ENCODE data around the gene MAP2K7. TPM values are rescaled to one million over a fixed set of nuclear protein-coding genes. Genes with fewer than 3 reads are reported as not detected.
"Not testable (repeated sequence)": the region's sequence is repeated elsewhere in the genome, so short reads cannot be mapped to it uniquely, and the experiment has no call there.

The MAP2K7 gene
- total RNA-seq, 1 donor from 2014 or later = 9.6 TPM

DNA sequence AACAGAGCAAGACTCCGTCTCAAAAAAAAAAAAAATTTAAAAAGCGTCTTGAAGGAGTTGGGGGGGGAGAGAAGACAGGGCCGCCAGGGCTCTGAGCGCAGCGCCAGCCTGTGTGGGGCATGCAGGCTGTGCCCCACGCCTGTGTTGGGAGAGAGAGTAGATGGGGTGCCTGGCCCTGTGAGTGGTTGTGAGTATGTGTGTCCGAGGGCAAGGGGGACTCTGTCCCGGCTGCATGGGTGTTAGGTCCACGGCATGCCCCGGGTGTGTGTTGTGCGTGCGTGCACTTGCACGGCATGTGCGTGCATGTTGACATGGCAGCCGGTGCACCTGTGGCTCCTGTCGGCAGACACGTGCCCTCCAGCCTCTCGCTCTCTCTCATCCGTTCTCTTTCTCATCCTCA, 3.4 kb downstream of the MAP2K7 start:
- no peak for DNase-seq (ENCODE audit: low spot score)

DNA sequence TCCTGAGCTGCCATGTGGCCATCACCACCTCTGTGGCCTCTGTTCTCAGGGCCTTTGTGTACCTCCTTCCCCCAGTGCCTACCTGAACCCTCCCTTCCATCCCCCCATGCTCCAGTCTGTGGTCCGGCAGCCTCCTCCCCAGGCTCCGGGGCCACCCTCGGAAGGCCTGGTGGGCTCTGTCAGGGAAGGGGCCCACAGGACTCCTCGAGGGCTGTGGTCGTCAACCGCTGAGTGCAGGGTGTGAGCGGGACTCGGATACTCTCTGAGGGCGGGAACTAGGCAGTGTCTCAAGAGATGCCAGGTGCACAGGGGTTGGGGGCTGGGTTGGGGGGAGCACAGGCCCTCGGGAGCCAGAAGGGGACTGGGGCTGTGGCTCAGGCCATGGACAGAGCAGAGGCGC, 3.9 kb downstream of the MAP2K7 start:
- DNase-seq (ENCODE audit: low spot score) = no peak

DNA sequence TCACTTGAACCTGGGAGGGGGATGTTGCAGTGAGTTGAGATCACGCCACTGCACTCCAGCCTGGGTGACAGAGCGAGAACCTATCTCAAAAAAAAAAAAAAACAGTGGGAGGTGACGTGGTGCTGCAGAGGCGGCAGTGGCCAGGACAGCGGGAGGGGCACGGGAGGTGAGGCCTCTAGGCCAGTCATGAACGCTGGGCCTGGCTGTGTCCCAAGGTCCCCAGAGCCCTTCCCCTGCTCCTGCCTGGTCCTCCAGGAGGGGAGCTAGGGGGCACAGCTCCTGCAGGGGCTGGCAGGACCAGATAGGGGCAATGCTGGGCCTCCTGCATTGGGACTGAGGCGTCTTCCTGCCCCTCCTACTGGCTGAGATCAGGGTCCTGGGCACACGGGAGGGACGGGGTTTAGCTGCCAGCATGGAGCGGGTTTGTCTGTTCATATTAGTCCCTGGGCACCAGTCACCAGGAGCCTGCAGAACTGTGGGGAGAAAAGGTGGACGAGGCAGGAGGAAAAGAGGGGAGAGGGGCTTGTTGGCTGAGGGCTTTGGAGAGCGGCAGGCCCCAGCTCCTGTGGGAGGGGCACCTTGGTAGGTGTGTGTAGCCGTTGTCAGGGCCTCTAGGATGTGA, 4.5 kb downstream of the MAP2K7 start:
- DNase-seq (ENCODE audit: low spot score) = no peak

DNA sequence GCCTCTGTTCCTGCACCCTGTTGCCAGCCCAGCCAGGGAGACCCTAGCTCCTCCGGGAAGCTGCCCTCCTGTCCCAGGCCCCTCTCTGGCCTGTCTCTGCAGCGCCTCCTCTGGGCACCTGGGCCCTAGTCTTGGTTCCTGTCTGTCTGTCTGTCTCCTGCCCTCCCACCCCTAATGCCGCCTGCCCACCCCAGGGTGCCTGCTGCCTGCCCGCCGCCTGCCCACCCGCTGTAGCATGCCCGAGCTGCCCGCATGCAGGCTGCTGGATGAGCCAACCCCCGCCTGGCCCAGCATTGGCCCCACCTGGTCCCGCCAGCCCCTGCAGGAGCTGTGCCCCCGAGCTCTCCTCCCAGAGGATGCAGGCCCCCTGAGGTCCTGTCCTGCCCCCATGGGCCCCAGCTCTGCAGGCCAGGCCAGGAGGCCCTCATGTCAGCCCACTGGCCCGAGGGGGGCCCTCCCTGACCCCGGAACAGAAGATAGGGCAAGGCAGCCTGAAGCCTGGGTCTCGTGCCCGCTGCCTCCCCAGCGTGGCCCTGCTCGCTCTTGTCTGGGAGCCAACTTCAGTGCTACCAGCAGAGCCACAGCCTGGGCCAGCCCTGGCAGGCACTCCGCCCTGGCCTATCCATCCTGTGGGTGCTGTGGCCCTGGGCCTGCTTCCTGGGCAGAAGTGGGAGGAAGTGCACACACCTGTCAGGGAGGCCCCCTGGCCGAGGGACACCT, 5.2 kb downstream of the MAP2K7 start:
- no peak for DNase-seq (ENCODE audit: low spot score)

DNA sequence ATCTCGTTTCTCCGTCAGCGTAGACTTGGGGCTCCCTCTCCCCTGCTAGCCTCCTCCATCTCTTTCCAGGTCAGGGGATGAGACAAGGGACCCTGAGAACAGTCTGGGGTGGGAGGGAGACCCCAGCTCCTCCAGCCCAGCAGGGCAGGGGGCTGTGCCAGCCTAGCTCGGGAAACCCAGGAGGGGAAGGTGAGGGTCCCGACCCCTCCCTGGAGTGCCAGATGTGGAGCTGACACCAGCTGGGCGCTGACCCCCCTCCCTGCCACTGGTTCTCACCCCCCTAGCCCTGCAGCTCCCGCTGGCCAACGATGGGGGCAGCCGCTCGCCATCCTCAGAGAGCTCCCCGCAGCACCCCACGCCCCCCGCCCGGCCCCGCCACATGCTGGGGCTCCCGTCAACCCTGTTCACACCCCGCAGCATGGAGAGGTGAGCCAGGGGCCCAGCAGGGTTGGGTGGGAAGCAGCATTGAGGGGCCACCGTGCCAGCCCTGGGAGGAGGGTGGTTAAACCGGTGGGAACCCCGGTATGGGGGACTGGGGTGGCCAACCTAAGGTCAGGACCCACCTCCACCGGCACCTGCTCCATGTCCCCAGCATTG, 5.9 kb downstream of the MAP2K7 start:
- DNase-seq (ENCODE audit: low spot score) = no peak

DNA sequence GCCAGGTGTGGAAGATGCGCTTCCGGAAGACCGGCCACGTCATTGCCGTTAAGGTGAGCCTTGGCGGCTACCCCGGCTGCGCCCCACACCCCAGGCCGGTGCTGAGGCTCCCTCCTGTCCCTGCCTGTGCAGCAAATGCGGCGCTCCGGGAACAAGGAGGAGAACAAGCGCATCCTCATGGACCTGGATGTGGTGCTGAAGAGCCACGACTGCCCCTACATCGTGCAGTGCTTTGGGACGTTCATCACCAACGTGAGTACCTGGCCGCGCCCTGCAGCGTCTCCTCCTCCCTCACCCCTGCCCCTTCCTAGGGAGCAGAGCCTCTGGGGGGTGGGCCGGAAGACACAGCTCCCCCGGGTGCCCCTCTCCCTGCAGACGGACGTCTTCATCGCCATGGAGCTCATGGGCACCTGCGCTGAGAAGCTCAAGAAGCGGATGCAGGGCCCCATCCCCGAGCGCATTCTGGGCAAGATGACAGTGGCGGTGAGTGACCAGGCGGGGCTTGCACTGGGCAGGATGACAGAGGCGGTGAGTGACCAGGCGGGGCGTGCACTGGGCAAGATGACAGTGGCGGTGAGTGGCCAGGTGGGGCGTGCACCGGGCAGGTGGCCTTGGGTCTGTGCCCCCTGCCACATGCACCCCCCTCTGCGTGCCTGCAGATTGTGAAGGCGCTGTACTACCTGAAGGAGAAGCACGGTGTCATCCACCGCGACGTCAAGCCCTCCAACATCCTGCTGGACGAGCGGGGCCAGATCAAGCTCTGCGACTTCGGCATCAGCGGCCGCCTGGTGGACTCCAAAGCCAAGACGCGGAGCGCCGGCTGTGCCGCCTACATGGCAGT, 6.9 kb downstream of the MAP2K7 start:
- DNase-seq (ENCODE audit: low spot score) = no peak

DNA sequence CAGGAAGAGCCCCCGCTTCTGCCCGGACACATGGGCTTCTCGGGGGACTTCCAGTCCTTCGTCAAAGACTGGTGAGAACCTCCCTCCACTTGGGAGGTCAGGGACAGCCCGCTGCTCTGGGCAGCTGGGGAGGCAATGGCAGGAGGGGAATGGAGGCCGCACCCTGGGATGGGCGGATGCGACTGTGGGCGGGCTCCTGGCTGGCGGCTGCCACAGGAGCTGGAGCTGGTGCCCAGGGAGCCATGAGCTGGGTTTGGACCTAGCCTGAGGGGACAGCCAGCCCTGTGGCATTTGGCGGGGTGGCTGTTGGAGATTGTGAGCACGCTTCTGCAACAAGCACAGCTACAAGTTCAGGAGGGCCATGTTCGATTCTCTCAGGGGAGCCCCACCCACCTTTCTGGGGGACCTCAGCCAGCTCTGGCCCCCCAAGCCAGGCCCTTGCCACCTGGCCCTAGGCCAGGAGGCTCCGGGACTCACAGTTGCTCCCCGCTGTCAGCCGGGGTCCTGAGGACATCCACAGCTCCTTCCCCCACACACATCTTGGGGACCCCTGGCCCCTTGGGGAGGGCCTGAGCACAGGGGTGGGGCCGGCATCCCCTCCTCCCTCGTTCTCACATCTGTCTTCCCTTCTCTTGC, 7.9 kb downstream of the MAP2K7 start:
- no peak for DNase-seq (ENCODE audit: low spot score)

DNA sequence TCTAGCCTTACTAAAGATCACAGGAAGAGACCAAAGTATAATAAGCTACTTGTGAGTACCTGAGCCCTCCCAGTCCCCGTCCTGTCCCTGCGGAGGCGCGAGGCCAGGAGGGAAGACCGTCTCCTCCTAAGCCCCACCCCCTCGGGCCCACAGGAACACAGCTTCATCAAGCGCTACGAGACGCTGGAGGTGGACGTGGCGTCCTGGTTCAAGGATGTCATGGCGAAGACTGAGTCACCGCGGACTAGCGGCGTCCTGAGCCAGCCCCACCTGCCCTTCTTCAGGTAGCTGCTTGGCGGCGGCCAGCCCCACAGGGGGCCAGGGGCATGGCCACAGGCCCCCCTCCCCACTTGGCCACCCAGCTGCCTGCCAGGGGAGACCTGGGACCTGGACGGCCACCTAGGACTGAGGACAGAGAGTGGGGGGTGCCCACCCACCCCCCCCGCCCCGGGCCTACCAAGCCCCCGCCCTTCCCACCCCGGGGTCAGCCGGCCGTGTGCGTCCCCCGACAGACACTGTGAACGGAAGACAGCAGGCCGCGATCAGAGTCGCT, 8.5 kb downstream of the MAP2K7 start:
- DNase-seq (ENCODE audit: low spot score) = no peak

DNA sequence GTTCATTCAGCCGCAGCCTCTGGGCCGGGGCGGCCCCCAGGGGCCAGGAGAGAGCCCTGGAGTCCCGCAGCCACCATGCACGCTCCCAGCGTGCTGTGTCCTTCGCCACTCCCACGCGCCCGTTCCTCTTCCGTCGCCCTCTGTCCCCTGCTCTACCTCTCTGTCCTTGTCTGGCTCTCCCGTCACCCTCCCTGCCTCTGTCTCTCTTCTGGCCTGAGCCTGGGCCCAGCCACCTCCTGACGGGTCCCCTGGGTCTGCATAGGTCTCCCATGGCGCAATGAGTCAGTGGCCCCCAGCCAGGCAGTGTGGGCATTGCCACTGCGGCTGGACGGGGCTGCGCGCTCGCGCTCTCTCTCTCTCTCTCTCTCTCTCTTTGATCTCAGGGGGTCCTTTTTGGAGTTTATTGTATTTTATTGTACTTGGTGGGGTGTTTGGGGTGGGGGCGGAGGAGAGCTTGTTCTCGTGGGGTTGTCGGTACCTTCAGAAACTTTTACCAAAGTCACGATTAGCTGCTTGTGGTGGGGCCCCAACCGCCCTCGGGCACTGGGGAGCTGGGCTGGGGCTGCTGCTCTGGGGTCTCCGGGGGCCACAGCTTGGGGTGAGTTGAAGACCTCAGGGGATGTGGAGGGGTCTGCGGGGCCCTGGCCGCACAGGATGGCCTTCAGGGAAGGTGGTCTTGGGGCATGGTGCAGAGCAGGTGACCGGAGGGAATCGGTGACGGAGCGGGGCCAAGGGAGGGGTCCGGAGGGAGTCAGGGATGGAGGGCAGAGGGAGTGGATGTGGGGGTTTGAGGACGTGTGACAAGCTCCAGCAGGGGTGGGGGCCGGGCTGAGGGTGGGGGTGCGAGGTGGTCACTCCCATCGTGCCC, 9.3 kb downstream of the MAP2K7 start:
- DNase-seq (ENCODE audit: low spot score) = no peak

DNA sequence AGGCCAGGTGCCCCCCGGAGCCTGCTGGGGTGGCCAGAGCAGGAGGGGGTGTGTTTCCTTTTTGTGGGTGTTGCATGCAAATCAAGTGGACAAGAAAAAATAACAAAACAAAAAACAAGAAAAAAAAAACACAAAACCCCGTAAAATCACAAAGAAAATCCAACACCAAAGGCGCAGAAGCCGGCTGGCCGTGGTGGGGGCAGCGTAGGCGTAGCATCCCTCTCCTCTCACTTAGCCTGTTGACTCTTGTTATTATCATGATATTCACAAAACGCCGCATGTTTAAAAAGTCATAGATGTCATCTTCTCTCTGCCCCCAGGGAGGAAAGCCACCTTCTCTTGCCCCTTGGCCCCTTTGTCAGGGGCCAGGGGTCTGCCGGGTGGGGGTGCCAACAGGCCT, 10.0 kb downstream of the MAP2K7 start:
- DNase-seq (ENCODE audit: low spot score) = no peak

DNA sequence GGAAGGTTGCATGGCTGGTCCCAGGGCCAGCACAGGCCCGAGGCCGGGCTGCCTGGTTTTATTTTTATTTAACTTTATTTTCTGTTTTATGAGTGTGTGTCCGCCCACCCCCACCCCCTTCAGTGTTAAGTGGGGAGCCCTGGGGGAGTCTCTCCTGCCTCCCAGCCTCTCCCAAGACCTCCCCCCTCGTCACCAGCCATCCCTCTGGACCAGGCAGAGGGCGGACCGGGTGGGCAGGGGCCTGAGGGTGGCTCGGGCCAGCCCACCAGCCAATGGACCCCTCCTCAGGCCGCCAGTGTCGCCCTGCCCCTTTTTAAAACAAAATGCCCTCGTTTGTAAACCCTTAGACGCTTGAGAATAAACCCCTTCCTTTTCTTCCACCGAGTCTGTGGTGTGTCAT, 10.4 kb downstream of the MAP2K7 start:
- DNase-seq (ENCODE audit: low spot score) = no peak

DNA sequence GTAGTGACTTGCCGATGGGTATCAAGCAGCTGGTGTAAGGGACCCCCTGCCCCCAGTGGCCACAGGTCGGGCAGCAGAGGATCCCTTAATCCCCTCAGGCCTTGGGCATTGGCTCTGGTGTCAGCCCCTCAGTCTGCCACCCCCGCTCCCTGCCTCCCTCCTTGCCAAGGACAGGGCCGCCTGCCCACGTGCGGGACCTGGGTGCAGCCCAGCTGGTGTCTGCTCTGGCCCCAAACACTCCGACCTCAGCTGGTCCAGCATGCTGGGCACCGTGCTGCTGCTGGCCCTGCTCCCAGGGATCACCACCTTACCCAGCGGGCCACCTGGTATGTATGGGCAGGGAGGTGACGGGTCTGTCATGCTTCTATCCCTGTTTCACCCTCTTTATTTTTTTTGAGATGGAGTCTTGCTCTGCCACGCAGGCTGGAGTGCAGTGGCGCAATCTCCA, 10.9 kb downstream of the MAP2K7 start, which contains the start of gene TGFBR3L:
TGFBR3L (plus strand) TSS at position 233 of the 448 bp plus-strand sequence.
- DNase-seq (ENCODE audit: low spot score) = no peak

DNA sequence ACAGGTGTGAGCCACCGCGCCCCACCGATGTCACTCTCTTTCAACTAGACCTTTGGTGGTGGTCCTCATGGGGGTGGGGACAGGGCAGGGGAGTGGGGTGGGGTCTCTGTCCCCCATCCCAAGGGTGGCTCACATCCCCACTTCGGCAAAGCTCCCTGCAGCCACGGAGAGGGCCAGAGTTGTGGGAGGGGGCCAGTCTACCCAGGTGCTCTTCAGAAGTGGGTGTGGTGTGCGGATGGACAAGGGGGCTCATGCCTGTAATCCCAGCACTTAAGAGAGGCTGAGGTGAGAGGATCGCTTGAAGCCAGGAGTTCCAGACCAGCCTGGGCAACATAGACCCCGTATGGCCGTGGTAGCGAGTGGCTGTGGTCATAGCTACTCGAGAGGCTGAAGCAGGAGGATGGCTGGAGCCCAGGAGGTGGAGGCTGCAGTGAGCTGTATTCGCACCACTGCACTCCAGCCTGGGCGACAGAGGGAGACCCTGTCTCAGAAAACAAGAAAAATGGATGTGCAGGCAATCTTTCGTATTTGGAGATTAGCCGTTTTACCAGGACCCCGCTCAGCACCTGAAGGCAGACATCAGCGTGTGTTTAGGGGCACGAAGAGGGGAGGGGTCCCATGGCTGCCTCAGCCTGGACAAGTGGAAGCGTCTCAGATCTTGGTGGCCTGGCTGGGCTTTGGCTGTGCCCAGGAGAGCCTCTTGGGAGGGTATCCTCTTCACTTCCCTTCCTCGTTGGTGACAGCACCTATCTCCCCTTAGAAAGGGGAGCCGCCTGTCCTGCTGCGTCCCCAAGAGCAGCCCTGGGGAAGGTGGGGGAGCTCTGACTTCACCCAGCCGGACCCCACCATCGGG, 11.8 kb downstream of the MAP2K7 start:
- DNase-seq (ENCODE audit: low spot score) = no peak

DNA sequence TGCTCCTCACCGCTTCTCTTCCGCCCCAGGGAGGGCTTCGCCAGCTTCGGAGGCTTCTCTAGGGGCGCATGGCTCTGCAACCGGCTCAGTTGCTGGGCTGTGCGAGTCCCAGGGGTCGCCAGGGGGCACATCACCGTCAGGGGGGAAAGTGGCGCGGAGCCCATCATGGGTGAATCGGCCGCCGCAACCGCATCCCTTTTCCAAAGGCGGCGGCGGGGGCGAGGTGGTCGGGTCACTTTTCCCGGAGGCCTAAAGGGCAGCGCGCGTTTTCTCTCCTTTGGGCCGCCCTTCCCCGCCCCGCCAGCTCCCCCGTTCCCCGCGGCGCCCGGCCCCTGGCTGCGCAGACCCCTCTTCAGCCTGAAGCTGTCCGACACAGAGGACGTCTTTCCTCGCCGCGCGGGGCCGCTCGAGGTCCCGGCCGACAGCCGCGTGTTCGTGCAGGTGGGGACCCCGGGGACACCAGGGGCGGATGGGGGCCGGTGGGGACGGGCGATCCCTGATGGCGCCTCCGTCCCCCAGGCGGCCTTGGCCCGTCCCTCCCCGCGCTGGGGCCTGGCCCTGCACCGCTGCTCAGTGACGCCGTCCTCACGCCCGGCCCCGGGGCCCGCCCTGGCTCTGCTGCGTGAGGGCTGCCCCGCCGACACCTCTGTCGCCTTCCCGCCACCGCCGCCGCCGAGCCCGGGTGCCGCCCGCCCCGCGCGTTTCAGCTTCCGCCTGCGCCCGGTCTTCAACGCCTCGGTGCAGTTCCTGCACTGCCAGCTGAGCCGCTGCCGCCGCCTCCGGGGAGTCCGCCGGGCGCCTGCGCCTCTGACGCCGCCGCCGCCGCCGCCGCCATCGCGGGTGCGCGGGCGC, 12.7 kb downstream of the MAP2K7 start:
- no peak for DNase-seq (ENCODE audit: low spot score)

DNA sequence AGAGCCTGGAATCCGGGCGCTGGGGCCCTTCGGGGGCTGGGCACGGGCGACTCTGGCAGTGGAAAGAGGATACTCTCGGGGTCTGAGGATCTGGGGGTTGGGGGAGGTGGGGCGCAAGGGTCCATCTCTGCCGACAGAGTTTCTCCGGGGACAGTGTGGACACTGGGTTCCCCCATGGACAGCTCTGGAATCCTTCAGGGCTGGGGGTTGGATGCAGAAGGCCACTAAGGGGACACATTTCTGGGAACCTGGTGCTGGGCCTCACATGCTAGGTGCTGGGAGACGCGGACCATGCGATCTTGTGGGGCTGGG, 13.2 kb downstream of the MAP2K7 start:
- DNase-seq (ENCODE audit: low spot score) = no peak

DNA sequence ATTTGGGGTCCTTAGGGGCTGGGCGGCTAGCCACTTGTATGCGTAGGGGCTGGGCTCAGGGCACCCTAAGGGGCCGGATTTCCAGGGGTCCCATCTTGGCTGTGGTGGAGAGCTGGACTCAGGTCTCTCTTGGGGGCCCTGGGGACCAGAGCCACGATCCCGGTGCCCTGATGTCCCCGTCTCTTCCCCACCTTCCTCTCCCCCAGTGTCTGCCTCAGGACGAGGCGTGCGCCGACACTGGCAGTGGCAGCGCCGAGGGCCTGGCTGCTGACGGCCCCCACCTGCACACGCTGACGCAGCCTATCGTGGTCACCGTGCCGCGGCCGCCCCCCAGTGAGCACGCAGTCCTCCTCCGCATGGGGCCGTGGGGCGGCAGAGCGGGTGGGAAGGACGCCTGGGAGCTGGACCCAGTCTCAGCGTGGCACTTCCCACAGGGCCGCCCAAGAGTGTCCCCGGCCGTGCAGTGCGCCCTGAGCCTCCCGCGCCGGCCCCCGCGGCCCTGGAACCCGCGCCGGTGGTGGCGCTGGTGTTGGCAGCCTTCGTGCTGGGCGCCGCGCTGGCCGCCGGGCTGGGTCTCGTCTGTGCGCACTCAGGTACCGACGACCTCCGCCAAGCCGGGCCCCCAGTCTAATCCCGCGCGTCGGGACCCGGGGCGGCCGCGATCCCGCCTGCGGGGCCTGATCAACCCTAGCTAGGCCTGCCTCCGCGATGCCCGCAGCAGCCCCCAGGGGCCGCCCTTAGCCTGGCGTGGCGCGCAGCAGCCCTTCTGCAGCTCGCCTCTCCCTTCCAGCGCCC, 13.8 kb downstream of the MAP2K7 start:
- DNase-seq (ENCODE audit: low spot score) = no peak

DNA sequence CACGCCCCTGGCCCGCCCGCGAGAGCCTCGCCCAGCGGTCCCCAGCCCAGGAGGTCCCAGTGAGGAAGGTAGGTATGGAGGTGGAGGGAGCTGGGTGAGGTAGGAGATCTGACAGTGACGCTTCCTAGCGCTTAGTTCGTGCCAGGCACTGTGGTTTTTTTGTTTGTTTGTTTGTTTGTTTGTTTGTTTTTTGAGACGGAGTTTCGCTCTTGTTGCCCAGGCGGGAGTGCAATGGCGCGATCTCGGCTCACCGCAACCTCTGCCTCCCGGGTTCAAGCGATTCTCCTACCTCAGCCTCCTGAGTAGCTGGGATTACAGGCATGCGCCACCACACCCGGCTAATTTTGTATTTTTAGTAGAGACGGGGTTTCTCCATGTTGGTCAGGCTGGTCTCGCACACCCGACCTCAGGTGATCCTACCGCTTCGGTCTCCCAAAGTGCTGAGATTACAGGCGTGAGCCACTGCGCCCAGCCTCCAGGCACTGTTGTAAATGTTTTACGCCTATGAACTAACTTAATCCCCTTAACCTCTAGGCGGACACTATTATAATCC, 14.5 kb downstream of the MAP2K7 start:
- DNase-seq (ENCODE audit: low spot score) = not testable (repeated sequence)

Measured in umbilical cord (tissue), 2 donors.